HEK293T (cell line): ENCODE data around the gene MAP2K5.
A peak's percentile ranks its signal among the peaks of the same experiment; 100 is the strongest.

Experiments
- CTCF ChIA-PET: fragments of 350-600 bp; formaldehyde crosslinking; extraction: SDS; loops from one replicate; lab custom pipeline; 2021; ENCODE audit warnings: antibody characterized with exemption, inconsistent platforms; lab: Yijun Ruan, JAX
- POLR2A ChIA-PET: fragments of 350-600 bp; formaldehyde crosslinking; extraction: SDS; loops from one replicate; lab custom pipeline; 2020; ENCODE audit warnings: antibody characterized with exemption, inconsistent platforms; lab: Yijun Ruan, JAX
- DNase-seq: peaks from one replicate; pipeline ENCODE4 v3.0.0; 2012; ENCODE audit warnings: mixed read lengths; ENCODE audit errors: extremely low spot score
- ARNT ChIP-seq: fragments of 450-650 bp; IDR thresholded peaks from 2 replicates; pipeline ENCODE4 v1.6.1; 2017; ENCODE audit warnings: mild to moderate bottlenecking
- BHLHE40 ChIP-seq: fragments of 450-650 bp; IDR thresholded peaks from 2 replicates; pipeline ENCODE4 v1.6.1; 2016; ENCODE audit warnings: mild to moderate bottlenecking, moderate library complexity, borderline replicate concordance
- CTBP1 ChIP-seq: fragments of 450-650 bp; IDR thresholded peaks from 2 replicates; pipeline ENCODE4 v1.6.1; 2016; ENCODE audit warnings: borderline replicate concordance
- ELF4 ChIP-seq: fragments of 450-650 bp; IDR thresholded peaks from 2 replicates; pipeline ENCODE4 v1.6.1; 2017; ENCODE audit warnings: antibody characterized with exemption
- FOXA1 ChIP-seq: fragments of 450-650 bp; IDR thresholded peaks from 2 replicates; pipeline ENCODE4 v1.6.1; 2016; ENCODE audit warnings: mild to moderate bottlenecking
- FOXK2 ChIP-seq: fragments of 450-650 bp; IDR thresholded peaks from 2 replicates; pipeline ENCODE4 v1.6.1; 2016; ENCODE audit warnings: mild to moderate bottlenecking
- FOXM1 ChIP-seq: fragments of 450-650 bp; IDR thresholded peaks from 2 replicates; pipeline ENCODE4 v1.6.1; 2017; ENCODE audit warnings: mild to moderate bottlenecking, borderline replicate concordance
- HDGF ChIP-seq: fragments of 450-650 bp; IDR thresholded peaks from 2 replicates; pipeline ENCODE4 v1.6.1; 2017; ENCODE audit warnings: antibody characterized with exemption, borderline replicate concordance
- L3MBTL2 ChIP-seq: fragments of 450-650 bp; conservative IDR thresholded peaks from 2 replicates; pipeline ENCODE4 v1.6.1; 2016; ENCODE audit warnings: mild to moderate bottlenecking
- LEF1 ChIP-seq: fragments of 450-650 bp; IDR thresholded peaks from 2 replicates; pipeline ENCODE4 v1.6.1; 2017; ENCODE audit warnings: mild to moderate bottlenecking, borderline replicate concordance
- NFRKB ChIP-seq: fragments of 450-650 bp; IDR thresholded peaks from 2 replicates; pipeline ENCODE4 v1.6.1; 2016; ENCODE audit warnings: mild to moderate bottlenecking, moderate library complexity
- SP1 ChIP-seq: fragments of 450-650 bp; IDR thresholded peaks from 2 replicates; pipeline ENCODE4 v1.6.1; 2017
- SUZ12 ChIP-seq: fragments of 450-650 bp; IDR thresholded peaks from 2 replicates; pipeline ENCODE4 v1.6.1; 2016; ENCODE audit warnings: mild to moderate bottlenecking
- TARDBP ChIP-seq: fragments of 450-650 bp; IDR thresholded peaks from 2 replicates; pipeline ENCODE4 v1.6.1; 2016
- ZNF384 ChIP-seq: fragments of 450-650 bp; IDR thresholded peaks from 2 replicates; pipeline ENCODE4 v1.6.1; 2016
- TF ChIP-seq, protein P1 (sequence below): fragments of 450-650 bp; IDR thresholded peaks from 2 replicates; pipeline ENCODE4 v1.6.1; 2016

The MAP2K5 gene

DNA sequence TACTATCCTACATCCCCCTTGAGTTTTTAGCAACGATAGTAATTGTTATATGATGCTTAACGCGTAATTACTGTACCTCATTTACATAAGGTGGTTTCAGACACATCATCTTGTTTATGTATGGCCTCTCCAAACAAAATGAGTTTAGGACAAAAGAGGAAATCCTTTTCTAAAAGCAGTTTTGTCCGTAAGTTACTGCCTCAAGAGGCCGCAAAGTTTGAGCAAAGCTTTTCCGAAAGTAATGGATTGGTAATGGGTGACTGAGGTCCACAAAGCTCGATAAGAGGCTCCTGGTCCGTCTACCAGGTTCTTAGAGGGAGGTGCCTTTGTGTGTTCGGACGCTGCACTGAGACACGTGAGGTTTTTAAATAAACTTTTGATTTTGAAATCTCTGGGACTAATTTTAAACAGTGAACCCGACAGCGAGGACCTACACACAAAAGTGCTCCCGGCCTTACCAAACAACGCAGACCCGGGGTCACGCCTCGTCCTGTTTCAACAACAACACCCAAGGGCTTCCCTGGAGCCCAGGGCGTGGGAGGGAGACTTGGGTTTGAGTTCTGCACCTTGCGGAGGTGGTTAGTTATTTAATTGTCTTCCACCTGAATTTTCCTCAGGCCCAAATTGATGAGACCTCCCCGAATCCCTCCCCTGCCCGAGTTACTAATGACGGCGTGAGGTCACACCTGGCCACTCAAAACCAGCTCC lies 22.0 kb upstream of the MAP2K5 start:
- DNase-seq = no peak
- no peak for TF ChIP-seq SUZ12
- no peak; the same call in 1 of the 2 replicates for TF ChIP-seq L3MBTL2
- no peak for TF ChIP-seq BHLHE40
- TF ChIP-seq SP1 = no peak
- no peak for TF ChIP-seq LEF1
- TF ChIP-seq ELF4 = no peak
- TF ChIP-seq FOXK2 = no peak
- TF ChIP-seq, protein P1, sequence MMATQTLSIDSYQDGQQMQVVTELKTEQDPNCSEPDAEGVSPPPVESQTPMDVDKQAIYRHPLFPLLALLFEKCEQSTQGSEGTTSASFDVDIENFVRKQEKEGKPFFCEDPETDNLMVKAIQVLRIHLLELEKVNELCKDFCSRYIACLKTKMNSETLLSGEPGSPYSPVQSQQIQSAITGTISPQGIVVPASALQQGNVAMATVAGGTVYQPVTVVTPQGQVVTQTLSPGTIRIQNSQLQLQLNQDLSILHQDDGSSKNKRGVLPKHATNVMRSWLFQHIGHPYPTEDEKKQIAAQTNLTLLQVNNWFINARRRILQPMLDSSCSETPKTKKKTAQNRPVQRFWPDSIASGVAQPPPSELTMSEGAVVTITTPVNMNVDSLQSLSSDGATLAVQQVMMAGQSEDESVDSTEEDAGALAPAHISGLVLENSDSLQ = no peak
- no peak for TF ChIP-seq HDGF
- TF ChIP-seq NFRKB = no peak
- POLR2A ChIA-PET = interaction anchor here (0.6 to 2.6 kb wide), 12 partner anchors 9 to 818 kb away, joined by 3 to 22 read pairs (median 4); partner anchors contain the start of genes MAP2K5 and SMAD6
- CTCF ChIA-PET = interaction anchor here (0.6 kb wide), 1 partner anchor 19 kb away, joined by 3 read pairs; no protein-coding TSS in a partner anchor

DNA sequence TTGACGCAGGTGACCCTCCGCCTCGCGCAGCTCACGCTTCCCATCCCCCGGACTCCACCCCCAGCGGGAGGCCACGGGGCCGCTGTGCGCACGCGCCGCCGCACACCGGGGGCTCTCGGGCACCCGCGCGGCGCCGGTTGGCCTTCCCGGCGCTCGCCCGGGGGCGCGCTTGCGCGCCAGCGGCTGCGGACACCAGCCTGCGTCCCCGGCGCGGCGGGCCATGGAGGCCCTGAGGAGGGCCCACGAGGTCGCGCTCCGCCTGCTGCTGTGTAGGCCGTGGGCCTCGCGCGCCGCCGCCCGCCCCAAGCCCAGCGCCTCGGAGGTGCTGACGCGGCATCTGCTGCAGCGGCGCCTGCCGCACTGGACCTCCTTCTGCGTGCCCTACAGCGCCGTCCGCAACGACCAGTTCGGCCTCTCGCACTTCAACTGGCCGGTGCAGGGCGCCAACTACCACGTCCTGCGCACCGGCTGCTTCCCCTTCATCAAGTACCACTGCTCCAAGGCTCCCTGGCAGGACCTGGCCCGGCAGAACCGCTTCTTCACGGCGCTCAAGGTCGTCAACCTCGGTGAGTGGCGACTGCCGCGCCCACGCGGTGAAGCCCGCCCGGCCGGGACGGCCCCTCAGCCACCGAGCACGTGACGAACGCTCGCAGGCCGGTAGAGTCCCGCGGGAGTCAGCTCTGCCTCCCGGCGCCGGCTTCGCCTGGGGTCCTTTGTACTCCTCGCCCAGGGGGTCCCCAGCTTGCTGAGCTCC lies 21.3 kb upstream of the MAP2K5 start, which contains the start of gene C15orf61:
C15orf61 (plus strand) TSS at position 103 of the 754 bp plus-strand sequence; CDS start at position 221, 118 bp downstream.
- peak; percentile 82 for DNase-seq
- CTCF ChIA-PET = interaction anchor here (0.6 to 0.9 kb wide), 2 partner anchors 20 to 315 kb away, joined by 3 read pairs; no protein-coding TSS in a partner anchor
- no peak for TF ChIP-seq ELF4
- peak; percentile 66; the same call in 1 of the 2 replicates for TF ChIP-seq FOXM1
- peak; percentile 99 for TF ChIP-seq L3MBTL2
- no peak for TF ChIP-seq HDGF
- no peak; the same call in 1 of the 2 replicates for TF ChIP-seq CTBP1
- TF ChIP-seq NFRKB = no peak
- no peak for TF ChIP-seq ZNF384
- no peak for TF ChIP-seq BHLHE40
- TF ChIP-seq, protein P1 = no peak
- no peak for TF ChIP-seq SUZ12
- no peak for TF ChIP-seq SP1
- no peak for TF ChIP-seq FOXK2
- TF ChIP-seq TARDBP = no peak
- TF ChIP-seq ARNT = no peak; the same call in 1 of the 2 replicates
- no peak for TF ChIP-seq FOXA1
- TF ChIP-seq LEF1 = peak; percentile 79; the same call in 1 of the 2 replicates
- POLR2A ChIA-PET = interaction anchor here (0.6 to 2.6 kb wide), 21 partner anchors 8 to 819 kb away, joined by 3 to 22 read pairs (median 3); partner anchors contain the start of genes MAP2K5 and SMAD6

DNA sequence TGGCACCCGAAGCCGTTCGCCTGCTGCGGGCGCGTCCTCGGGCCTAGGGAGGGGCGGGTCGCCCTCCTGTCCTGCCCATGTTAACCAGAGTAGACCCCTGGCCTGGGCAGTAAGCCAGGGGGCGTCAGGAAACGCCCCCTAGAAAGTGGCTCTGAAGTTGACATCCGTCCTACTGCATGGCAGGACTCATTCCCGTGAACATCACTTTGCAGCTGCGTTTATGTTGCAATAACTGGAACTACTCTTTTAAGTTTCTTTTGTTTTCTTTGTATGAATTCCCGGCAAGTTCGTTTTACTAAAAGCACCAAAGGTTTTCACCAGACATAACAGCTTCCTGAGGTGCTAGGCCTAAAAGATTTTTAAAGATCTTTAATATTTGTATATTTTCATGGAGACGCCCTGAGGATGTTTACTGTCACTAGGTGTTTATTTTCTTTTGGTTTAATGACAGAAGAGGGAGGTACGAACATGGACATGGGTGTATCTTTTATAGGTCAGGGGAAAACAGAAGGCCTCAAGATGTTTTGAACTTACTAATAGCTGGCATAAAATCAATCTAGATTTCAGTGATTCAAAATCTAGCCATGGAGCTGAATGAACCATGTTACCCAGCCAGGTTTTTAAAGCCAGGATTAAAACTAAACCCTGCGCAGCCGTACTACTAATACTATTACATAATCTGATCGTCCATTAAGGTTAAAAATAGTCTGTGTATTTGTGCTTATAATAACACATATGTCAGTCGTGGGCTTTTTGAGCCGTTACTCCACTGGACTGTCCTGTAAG lies 20.5 kb upstream of the MAP2K5 start:
- POLR2A ChIA-PET = interaction anchor here (0.6 to 2.6 kb wide), 14 partner anchors 8 to 198 kb away, joined by 3 to 22 read pairs (median 5); partner anchors contain the start of gene MAP2K5
- no peak for TF ChIP-seq SP1
- TF ChIP-seq FOXA1 = peak; percentile 16; the same call in 1 of the 2 replicates
- CTCF ChIA-PET = interaction anchor here (0.9 kb wide), 1 partner anchor 314 kb away, joined by 3 read pairs; no protein-coding TSS in a partner anchor
- no peak for DNase-seq

DNA sequence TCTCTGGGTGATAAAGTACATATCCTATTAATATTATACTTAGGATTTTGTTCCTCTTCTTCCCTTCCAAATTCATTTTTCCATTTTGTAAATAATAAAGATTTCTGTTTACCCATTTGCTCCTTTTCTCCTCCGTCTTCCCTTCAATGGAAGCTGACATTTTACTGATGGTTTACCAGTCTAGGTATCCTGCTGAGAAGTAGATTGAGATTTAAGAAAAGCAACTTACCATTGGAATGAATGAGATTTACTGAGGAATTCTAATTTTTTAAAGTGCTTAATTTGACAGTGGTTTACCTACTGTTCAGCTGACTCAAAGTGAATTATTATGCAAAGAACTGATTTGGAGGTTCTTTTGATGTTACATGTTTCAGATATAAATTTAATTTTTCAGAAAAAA lies 19.2 kb upstream of the MAP2K5 start:
- ChIA-PET CTCF (no interaction called here), POLR2A (interaction anchor here (2.0 kb wide), 1 partner anchor 19 kb away, joined by 9 read pairs; the partner anchor contains the start of gene MAP2K5)
- TF ChIP-seq, protein P1 = peak; percentile 40; the same call in 1 of the 2 replicates
- TF ChIP-seq HDGF = no peak
- no peak for TF ChIP-seq FOXM1
- DNase-seq = no peak

DNA sequence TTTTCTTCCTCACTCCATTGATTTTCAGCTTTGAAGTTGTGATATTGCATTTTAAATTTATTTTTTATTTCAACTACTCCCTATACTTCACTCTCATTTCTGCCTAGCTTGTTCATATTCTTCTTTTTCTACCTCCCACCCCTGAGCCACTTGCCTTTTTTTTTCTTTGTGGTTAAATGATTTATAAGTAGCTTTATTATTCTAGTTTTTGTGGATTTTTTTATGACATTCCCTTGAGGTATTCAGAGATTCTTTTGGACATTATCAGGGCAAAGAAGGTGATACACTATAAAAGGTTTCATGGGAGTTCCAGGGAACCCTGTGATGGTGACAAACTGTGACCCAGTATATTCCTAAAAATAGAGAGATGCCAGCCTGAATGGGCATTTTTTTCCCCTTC lies 18.3 kb upstream of the MAP2K5 start:
- POLR2A ChIA-PET = interaction anchor here (2.0 kb wide), 1 partner anchor 18 kb away, joined by 9 read pairs; the partner anchor contains the start of gene MAP2K5
- TF ChIP-seq ZNF384 = 0 out of 2 replicates have a peak, but pooled peaks have one; percentile 24
- TF ChIP-seq L3MBTL2 = no peak
- CTCF ChIA-PET = no interaction called here
- DNase-seq = no peak
